ENCODE data around the gene CEP85. TPM values are rescaled to one million over a fixed set of nuclear protein-coding genes. Genes with fewer than 3 reads are reported as not detected.

The CEP85 gene
- polyA plus RNA-seq, 3 donors, result 8.2 to 32.5 (median 10.9) TPM

DNA sequence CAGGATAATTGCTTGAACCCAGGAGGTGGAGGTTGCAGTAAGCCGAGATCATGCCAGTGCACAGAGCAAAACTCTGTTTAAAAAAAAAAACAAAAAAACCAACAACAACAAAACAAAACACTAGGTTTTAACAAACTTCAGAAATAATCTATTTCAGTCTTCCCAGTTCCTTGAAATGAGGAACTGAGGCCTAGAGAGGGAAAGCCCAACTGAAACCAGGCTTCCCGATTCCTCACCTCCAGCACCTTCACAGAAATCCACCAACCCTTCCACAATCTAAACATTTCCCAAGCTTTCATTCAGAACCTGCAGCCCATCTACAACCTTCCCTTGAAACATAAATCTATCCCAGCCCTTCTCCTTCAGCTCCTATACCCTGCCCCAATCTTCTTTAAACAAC, 83.1 kb downstream of the CEP85 start:
- no peaks in the 10 kb centered on the region for H3K9me3 ChIP-seq (replicated peaks in 1 of 2; ENCODE audit: control insufficient read depth in 1 of 2, insufficient read depth in 1 of 2, low read length in 2 of 2)
- H3K4me1 ChIP-seq (ENCODE audit: control insufficient read depth in 1 of 2, insufficient read depth in 2 of 2, low read length in 2 of 2), result peaks cover 92 to 93% of the 10 kb centered on the region in 2 donors
- H3K27ac ChIP-seq (ENCODE audit: low read depth in 1 of 2, low read length in 2 of 2), result peak overlapping the region; percentile 88 to 92
- no peaks in the 10 kb centered on the region for H3K27me3 ChIP-seq (ENCODE audit: control insufficient read depth in 2 of 2, insufficient read depth in 2 of 2, low read length in 2 of 2)
- peaks cover 88% of the 10 kb centered on the region for H3K4me1 Mint-ChIP-seq
- peaks cover 20 to 23% of the 10 kb centered on the region in 2 donors for H3K36me3 Mint-ChIP-seq
- peak in 2 of 3 donors; percentile 57 to 74 for DNase-seq
- peak overlapping the region; percentile 91 for H3K4me3 Mint-ChIP-seq
- peak overlapping the region; percentile 5 for H2AFZ ChIP-seq (ENCODE audit: insufficient read depth, low read depth, low read length, poor library complexity, severe bottlenecking)
- peak overlapping the region; percentile 74 for H3K9ac ChIP-seq (ENCODE audit: insufficient read depth, low read length, poor library complexity, severe bottlenecking)
- H3K27ac Mint-ChIP-seq, result peak overlapping the region; percentile 86 to 99 (median 97)
- no peaks in the 10 kb centered on the region for H3K27me3 Mint-ChIP-seq (ENCODE audit: low read depth in 3 of 3)
- TF ChIP-seq, protein P1, sequence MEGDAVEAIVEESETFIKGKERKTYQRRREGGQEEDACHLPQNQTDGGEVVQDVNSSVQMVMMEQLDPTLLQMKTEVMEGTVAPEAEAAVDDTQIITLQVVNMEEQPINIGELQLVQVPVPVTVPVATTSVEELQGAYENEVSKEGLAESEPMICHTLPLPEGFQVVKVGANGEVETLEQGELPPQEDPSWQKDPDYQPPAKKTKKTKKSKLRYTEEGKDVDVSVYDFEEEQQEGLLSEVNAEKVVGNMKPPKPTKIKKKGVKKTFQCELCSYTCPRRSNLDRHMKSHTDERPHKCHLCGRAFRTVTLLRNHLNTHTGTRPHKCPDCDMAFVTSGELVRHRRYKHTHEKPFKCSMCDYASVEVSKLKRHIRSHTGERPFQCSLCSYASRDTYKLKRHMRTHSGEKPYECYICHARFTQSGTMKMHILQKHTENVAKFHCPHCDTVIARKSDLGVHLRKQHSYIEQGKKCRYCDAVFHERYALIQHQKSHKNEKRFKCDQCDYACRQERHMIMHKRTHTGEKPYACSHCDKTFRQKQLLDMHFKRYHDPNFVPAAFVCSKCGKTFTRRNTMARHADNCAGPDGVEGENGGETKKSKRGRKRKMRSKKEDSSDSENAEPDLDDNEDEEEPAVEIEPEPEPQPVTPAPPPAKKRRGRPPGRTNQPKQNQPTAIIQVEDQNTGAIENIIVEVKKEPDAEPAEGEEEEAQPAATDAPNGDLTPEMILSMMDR (IDR thresholded peaks at IDR 0.05), result no peak
- H3K36me3 ChIP-seq (replicated peaks in 1 of 2; ENCODE audit: control insufficient read depth in 1 of 2, insufficient read depth in 2 of 2, low read length in 2 of 2), result peaks cover 9 to 17% of the 10 kb centered on the region in 2 donors
- H4K20me1 ChIP-seq (ENCODE audit: insufficient read depth, low read length), result peaks cover 5% of the 10 kb centered on the region
- intact Hi-C loops (cut with micrococcal nuclease), result loop anchor here in 1 of 2 donors (10.0 kb wide), 1 partner anchor 202 kb away; the partner anchor contains the start of gene PDIK1L
- H3K9me3 Mint-ChIP-seq, result no peaks in the 10 kb centered on the region
- 0% methylated on average over 1 of the region's 2 CpGs for WGBS (ENCODE audit: insufficient coverage)
- peak overlapping the region; percentile 82 for H3K4me2 ChIP-seq (replicated peaks; ENCODE audit: extremely low read depth, low read length, poor library complexity, severe bottlenecking)
- peaks cover 64% of the 10 kb centered on the region for H3K79me2 ChIP-seq (ENCODE audit: insufficient read depth, low read length)
- H3K4me3 ChIP-seq (replicated peaks in 1 of 3; ENCODE audit: low read depth in 2 of 3, low read length in 3 of 3), result peak overlapping the region; percentile 45 to 83 (median 50)

DNA sequence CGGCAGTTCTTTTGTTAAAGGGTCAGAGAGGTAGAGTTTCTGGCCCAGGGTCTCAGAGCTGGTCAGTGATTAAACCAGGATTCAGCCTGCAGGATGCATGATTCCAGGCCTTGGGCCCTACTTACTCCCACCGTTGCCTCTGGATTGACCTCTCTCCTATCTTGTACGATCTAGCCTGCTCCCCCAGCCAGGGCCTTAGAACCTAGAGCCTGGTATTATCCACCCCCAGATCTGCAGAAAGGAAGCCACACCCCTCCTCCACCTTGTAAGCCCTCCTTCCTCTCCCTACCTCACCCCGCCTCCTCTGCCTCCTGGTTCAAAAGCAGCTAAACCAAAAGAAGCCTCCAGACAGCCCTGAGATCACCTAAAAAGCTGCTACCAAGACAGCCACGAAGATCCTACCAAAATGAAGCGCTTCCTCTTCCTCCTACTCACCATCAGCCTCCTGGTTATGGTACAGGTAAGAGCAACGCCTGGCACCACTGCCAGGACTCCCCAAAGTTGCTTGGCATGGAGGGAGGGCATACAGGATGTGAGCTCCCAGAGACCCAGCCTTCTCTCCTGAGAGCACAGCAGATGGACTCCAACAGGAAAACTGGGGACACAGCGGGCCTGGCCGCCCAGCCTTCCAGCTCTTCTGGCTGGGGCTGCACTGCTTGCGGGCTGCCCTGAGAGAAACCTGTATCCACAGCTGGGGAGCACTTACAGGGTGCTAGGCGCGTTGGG, 83.8 kb downstream of the CEP85 start, which contains the start of gene CD52:
Gene CD52, plus strand, starts transcription at position 347 of the 726 bp plus-strand sequence. Its CDS starts 60 bp downstream, at position 407.
- TF ChIP-seq, protein P1 (IDR thresholded peaks at IDR 0.05), result no peak

More for the DNA sequence above, 83.8 kb downstream of the CEP85 start, which contains the start of gene CD52:
- H3K9ac ChIP-seq (ENCODE audit: insufficient read depth, low read length, poor library complexity, severe bottlenecking), result peak within 1 kb of the TSS; percentile 74
- peak within 1 kb of the TSS; percentile 88 to 92 for H3K27ac ChIP-seq (ENCODE audit: low read depth in 1 of 2, low read length in 2 of 2)
- intact Hi-C loops (cut with micrococcal nuclease), result loop anchor here (1.0 to 10.0 kb wide), 2 partner anchors 8 to 203 kb away; partner anchors contain the start of gene PDIK1L (in 1 of the 2)
- peak within 1 kb of the TSS; percentile 45 to 83 (median 50) for H3K4me3 ChIP-seq (replicated peaks in 1 of 3; ENCODE audit: low read depth in 2 of 3, low read length in 3 of 3)
- H3K27me3 ChIP-seq (ENCODE audit: control insufficient read depth in 2 of 2, insufficient read depth in 2 of 2, low read length in 2 of 2), result no peaks in the 10 kb centered on the region
- H2AFZ ChIP-seq (ENCODE audit: insufficient read depth, low read depth, low read length, poor library complexity, severe bottlenecking), result peak within 1 kb of the TSS; percentile 39
- Mint-ChIP-seq H3K36me3 (peaks cover 26 to 29% of the 10 kb centered on the region in 2 donors), H3K4me1 (peaks cover 93% of the 10 kb centered on the region), H3K9me3 (no peaks in the 10 kb centered on the region), H3K4me3 (peak within 1 kb of the TSS; percentile 91), H3K27ac (peak within 1 kb of the TSS; percentile 86 to 99 (median 97)), H3K27me3 (ENCODE audit: low read depth in 3 of 3) (no peaks in the 10 kb centered on the region)
- H3K9me3 ChIP-seq (replicated peaks in 1 of 2; ENCODE audit: control insufficient read depth in 1 of 2, insufficient read depth in 1 of 2, low read length in 2 of 2), result no peaks in the 10 kb centered on the region
- peaks cover 9% of the 10 kb centered on the region for H4K20me1 ChIP-seq (ENCODE audit: insufficient read depth, low read length)
- peak within 1 kb of the TSS; percentile 82 for H3K4me2 ChIP-seq (replicated peaks; ENCODE audit: extremely low read depth, low read length, poor library complexity, severe bottlenecking)
- H3K4me1 ChIP-seq (ENCODE audit: control insufficient read depth in 1 of 2, insufficient read depth in 2 of 2, low read length in 2 of 2), result peaks cover 92 to 95% of the 10 kb centered on the region in 2 donors
- peak in 1 of 3 donors; percentile 28 for DNase-seq
- 28% methylated on average over 8 of the region's 12 CpGs for WGBS (ENCODE audit: insufficient coverage)
- peaks cover 64% of the 10 kb centered on the region for H3K79me2 ChIP-seq (ENCODE audit: insufficient read depth, low read length)
- peaks cover 9 to 23% of the 10 kb centered on the region in 2 donors for H3K36me3 ChIP-seq (replicated peaks in 1 of 2; ENCODE audit: control insufficient read depth in 1 of 2, insufficient read depth in 2 of 2, low read length in 2 of 2)

Data from CD14-positive monocyte (primary cell).